WTC11 (cell line): ENCODE measurements around the gene GALT. TPM values are rescaled to one million over a fixed set of nuclear protein-coding genes. Genes with fewer than 3 reads are reported as not detected.

Experiments
- ATAC-seq: fragments of 200-7000 bp; cut with Tn5 transposase; 2 replicates; pipeline ENCODE4 v1.10.0; 2021; ENCODE audit warnings: mild to moderate bottlenecking, moderate library complexity
- CTCF ChIA-PET: fragments of 300-600 bp; sonication (Branson Sonifier 250); formaldehyde crosslinking; loops from one replicate; lab custom pipeline; 2021; ENCODE audit warnings: antibody characterized with exemption; lab: Charles Lee
- POLR2A ChIA-PET: fragments of 350-600 bp; sonication (Branson Sonifier 250); formaldehyde crosslinking; loops from one replicate; lab custom pipeline; 2021; ENCODE audit warnings: antibody characterized with exemption; lab: Charles Lee
- DNase-seq: peaks from one replicate; pipeline ENCODE4 v3.0.0; 2021; ENCODE audit warnings: low spot score
- H3K27ac Mint-ChIP-seq: 2 replicates; pipeline ENCODE4 v1.8.0; 2021; ENCODE audit warnings: mixed read lengths
- H3K27me3 Mint-ChIP-seq: 2 replicates; pipeline ENCODE4 v1.8.0; 2021; ENCODE audit warnings: low read depth, mild to moderate bottlenecking, moderate library complexity, mixed read lengths
- H3K36me3 Mint-ChIP-seq: 2 replicates; pipeline ENCODE4 v1.8.0; 2021; ENCODE audit warnings: mixed read lengths
- H3K4me1 Mint-ChIP-seq: 2 replicates; pipeline ENCODE4 v1.8.0; 2022; ENCODE audit warnings: mixed read lengths
- H3K4me3 Mint-ChIP-seq: 2 replicates; pipeline ENCODE4 v1.8.0; 2021; ENCODE audit warnings: mild to moderate bottlenecking, moderate library complexity, mixed read lengths
- H3K9me3 Mint-ChIP-seq: 2 replicates; pipeline ENCODE4 v1.8.0; 2021; ENCODE audit warnings: mixed read lengths
- AFF4 ChIP-seq: sonication (generic); formaldehyde crosslinking; IDR thresholded peaks from 2 replicates; pipeline ENCODE4 v1.8.1; 2023; ENCODE audit warnings: mild to moderate bottlenecking, missing genetic modification reagents, borderline replicate concordance
- CDX4 ChIP-seq: fragments of 250-450 bp; sonication (Bioruptor Pico); IDR thresholded peaks from 2 replicates; pipeline ENCODE4 v1.9.0; 2021; ENCODE audit warnings: moderate library complexity, mild to moderate bottlenecking, inconsistent platforms, borderline replicate concordance
- CREM ChIP-seq: sonication (generic); formaldehyde crosslinking; IDR thresholded peaks from 2 replicates; pipeline ENCODE4 v1.8.1; 2022; ENCODE audit warnings: mild to moderate bottlenecking, missing genetic modification reagents, moderate library complexity
- E2F5 ChIP-seq: sonication (generic); formaldehyde crosslinking; IDR thresholded peaks from 2 replicates; pipeline ENCODE4 v1.8.1; 2022; ENCODE audit warnings: mild to moderate bottlenecking, moderate library complexity, missing genetic modification reagents
- EMX1 ChIP-seq: fragments of 250-450 bp; sonication (Bioruptor Pico); IDR thresholded peaks from 2 replicates; pipeline ENCODE4 v1.8.0; 2021; ENCODE audit warnings: mild to moderate bottlenecking
- ERG ChIP-seq: fragments of 250-450 bp; sonication (Bioruptor Pico); IDR thresholded peaks from 2 replicates; pipeline ENCODE4 v1.8.0; 2021; ENCODE audit warnings: mild to moderate bottlenecking
- ESRRA ChIP-seq: sonication (generic); formaldehyde crosslinking; IDR thresholded peaks from 2 replicates; pipeline ENCODE4 v1.8.1; 2022; ENCODE audit warnings: mild to moderate bottlenecking, missing genetic modification reagents, borderline replicate concordance
- ETV6 ChIP-seq: sonication (generic); formaldehyde crosslinking; IDR thresholded peaks from 2 replicates; pipeline ENCODE4 v1.8.1; 2022; ENCODE audit warnings: mild to moderate bottlenecking, missing genetic modification reagents
- FOXP1 ChIP-seq: sonication (generic); formaldehyde crosslinking; IDR thresholded peaks from 2 replicates; pipeline ENCODE4 v1.8.0; 2022; ENCODE audit warnings: missing genetic modification reagents, mild to moderate bottlenecking, moderate library complexity, borderline replicate concordance
- FOXP4 ChIP-seq: sonication (generic); formaldehyde crosslinking; IDR thresholded peaks from 2 replicates; pipeline ENCODE4 v1.8.0; 2022; ENCODE audit warnings: mild to moderate bottlenecking, missing genetic modification reagents
- JAZF1 ChIP-seq: fragments of 250-450 bp; sonication (Bioruptor Pico); IDR thresholded peaks from 2 replicates; pipeline ENCODE4 v1.9.0; 2021; ENCODE audit warnings: moderate library complexity, mild to moderate bottlenecking, inconsistent platforms
- MLX ChIP-seq: sonication (generic); formaldehyde crosslinking; IDR thresholded peaks from 2 replicates; pipeline ENCODE4 v1.8.1; 2023; ENCODE audit warnings: mild to moderate bottlenecking, missing genetic modification reagents, moderate library complexity
- MYBL2 ChIP-seq: sonication (generic); formaldehyde crosslinking; IDR thresholded peaks from 2 replicates; pipeline ENCODE4 v1.8.1; 2023; ENCODE audit warnings: mild to moderate bottlenecking, moderate library complexity, missing genetic modification reagents
- PRDM15 ChIP-seq: sonication (generic); formaldehyde crosslinking; IDR thresholded peaks from 2 replicates; pipeline ENCODE4 v1.8.0; 2022; ENCODE audit warnings: missing genetic modification reagents
- SP1 ChIP-seq: sonication (generic); formaldehyde crosslinking; conservative IDR thresholded peaks from 2 replicates; pipeline ENCODE4 v1.8.1; 2022; ENCODE audit warnings: missing genetic modification reagents
- TEAD4 ChIP-seq: sonication (generic); formaldehyde crosslinking; IDR thresholded peaks from 2 replicates; pipeline ENCODE4 v1.8.0; 2022; ENCODE audit warnings: mild to moderate bottlenecking, missing genetic modification reagents
- ZBTB21 ChIP-seq: sonication (generic); formaldehyde crosslinking; IDR thresholded peaks from 2 replicates; pipeline ENCODE4 v1.8.1; 2023; ENCODE audit warnings: mild to moderate bottlenecking, missing genetic modification reagents, borderline replicate concordance
- ZNF219 ChIP-seq: sonication (generic); formaldehyde crosslinking; IDR thresholded peaks from 2 replicates; pipeline ENCODE4 v1.8.0; 2023; ENCODE audit warnings: missing genetic modification reagents, mild to moderate bottlenecking, borderline replicate concordance
- ZNF425 ChIP-seq: fragments of 250-450 bp; sonication (Bioruptor Pico); conservative IDR thresholded peaks from 2 replicates; pipeline ENCODE4 v1.9.0; 2021; ENCODE audit warnings: mild to moderate bottlenecking
- total RNA-seq: library from RNA; stranded (reverse); gene quantifications from 3 replicates; pipeline ENCODE4 v1.2.3, GENCODE V29; 2021

GALT gene
- total RNA-seq, 1 experiment from 2014 or later = 39.7 TPM

GRCh38 chr9:34665381-34666250 lies 19.1 kb downstream of the GALT start:
- POLR2A ChIA-PET = interaction anchor here (1.0 to 1.9 kb wide), 4 partner anchors 9 to 28 kb away, joined by 3 to 11 read pairs (median 6); partner anchors contain the start of genes GALT and SIGMAR1
- Mint-ChIP-seq H3K36me3 (peaks cover 24% of the 10 kb centered on the region), H3K9me3 (peaks cover 19% of the 10 kb centered on the region), H3K4me3 (peak overlapping the region; percentile 94), H3K4me1 (peaks cover 9% of the 10 kb centered on the region), H3K27ac (peak overlapping the region; percentile 97), H3K27me3 (peaks cover 13% of the 10 kb centered on the region)
- CTCF ChIA-PET = interaction anchor here (0.6 to 4.0 kb wide), 21 partner anchors 9 to 980 kb away, joined by 3 to 65 read pairs (median 5); partner anchors contain the start of genes ARID3C, DCTN3, GALT and IL11RA
- peak; percentile 82 for ATAC-seq
- peak; percentile 94 for DNase-seq
- TF ChIP-seq ETV6 (CRISPR knock-in tag) (peak; percentile 34; the same call in 1 of the 2 replicates), MYBL2 (CRISPR knock-in tag) (0 out of 2 replicates have a peak, but pooled peaks have one; percentile 71), MLX (CRISPR knock-in tag) (no peak), JAZF1 (CRISPR knock-in tag) (no peak), AFF4 (CRISPR knock-in tag) (no peak), E2F5 (CRISPR knock-in tag) (0 out of 2 replicates have a peak, but pooled peaks have one; percentile 20), FOXP4 (0 out of 2 replicates have a peak, but pooled peaks have one; percentile 51), SP1 (CRISPR knock-in tag) (peak; percentile 96), ZNF425 (CRISPR knock-in tag) (no peak), FOXP1 (CRISPR knock-in tag) (peak; percentile 71; the same call in 1 of the 2 replicates), ERG (CRISPR knock-in tag) (no peak), ESRRA (CRISPR knock-in tag) (no peak), ZBTB21 (CRISPR knock-in tag) (peak; percentile 99), ZNF219 (CRISPR knock-in tag) (no peak), CDX4 (CRISPR knock-in tag) (no peak), EMX1 (no peak), TEAD4 (CRISPR knock-in tag) (no peak), CREM (CRISPR knock-in tag) (peak; percentile 70; the same call in 1 of the 2 replicates), PRDM15 (CRISPR knock-in tag) (no peak)
